ENCODE data around the gene SLAMF9. TPM values are rescaled to one million over a fixed set of nuclear protein-coding genes. Genes with fewer than 3 reads are reported as not detected.

SLAMF9 gene
- total RNA-seq, 1 donor from 2014 or later = not detected

- FAIRE-seq (no peak), DNase-seq (ENCODE audit: low spot score in 2 of 2) (no peak)
Observed at GRCh38 chr1:159947942-159948341, 6.1 kb downstream of the SLAMF9 start.

GRCh38 chr1:159946242-159947187, 7.5 kb downstream of the SLAMF9 start:
- DNase-seq (ENCODE audit: low spot score in 2 of 2) (no peak), FAIRE-seq (no peak)

- DNase-seq (ENCODE audit: low spot score in 2 of 2) (peak; percentile 72 to 85), FAIRE-seq (no peak)
Observed at GRCh38 chr1:159945483-159946241, 8.4 kb downstream of the SLAMF9 start, which contains the start of gene IGSF9. TSS of gene IGSF9 (minus strand) at chr1:159945613. CDS start at chr1:159943454, 2,159 bp downstream.

- FAIRE-seq = no peak
- DNase-seq (ENCODE audit: low spot score in 2 of 2) = peak in 1 of 2 donors; percentile 14
Observed at GRCh38 chr1:159944623-159945455, 9.2 kb downstream of the SLAMF9 start.

GRCh38 chr1:159943908-159944622, 10.0 kb downstream of the SLAMF9 start:
- FAIRE-seq = no peak

GRCh38 chr1:159943278-159943640, 10.8 kb downstream of the SLAMF9 start:
- FAIRE-seq (no peak), DNase-seq (ENCODE audit: low spot score in 2 of 2) (no peak)

More at GRCh38 chr1:159943908-159944622, 10.0 kb downstream of the SLAMF9 start:
- DNase-seq (ENCODE audit: low spot score in 2 of 2) = peak; percentile 10 to 24

GRCh38 chr1:159942632-159943277, 11.3 kb downstream of the SLAMF9 start:
- no peak for FAIRE-seq

GRCh38 chr1:159941591-159942560, 12.2 kb downstream of the SLAMF9 start:
- DNase-seq (ENCODE audit: low spot score in 2 of 2) = peak in 1 of 2 donors; percentile 10
- FAIRE-seq = no peak

More at GRCh38 chr1:159942632-159943277, 11.3 kb downstream of the SLAMF9 start:
- DNase-seq (ENCODE audit: low spot score in 2 of 2) = peak; percentile 20 to 32

GRCh38 chr1:159941141-159941540, 12.9 kb downstream of the SLAMF9 start:
- FAIRE-seq (no peak), DNase-seq (ENCODE audit: low spot score in 2 of 2) (no peak)

GRCh38 chr1:159940006-159940620, 13.9 kb downstream of the SLAMF9 start:
- FAIRE-seq (no peak), DNase-seq (ENCODE audit: low spot score in 2 of 2) (no peak)

GRCh38 chr1:159939678-159940002, 14.4 kb downstream of the SLAMF9 start:
- DNase-seq (ENCODE audit: low spot score in 2 of 2) = no peak
- no peak for FAIRE-seq

GRCh38 chr1:159938905-159939677, 14.9 kb downstream of the SLAMF9 start:
- FAIRE-seq (no peak), DNase-seq (ENCODE audit: low spot score in 2 of 2) (no peak)

GRCh38 chr1:159938211-159938852, 15.7 kb downstream of the SLAMF9 start:
- FAIRE-seq (no peak), DNase-seq (ENCODE audit: low spot score in 2 of 2) (no peak)

GRCh38 chr1:159937054-159937750, 16.8 kb downstream of the SLAMF9 start:
- no peak for DNase-seq (ENCODE audit: low spot score in 2 of 2)
- FAIRE-seq = no peak

- FAIRE-seq (no peak), DNase-seq (ENCODE audit: low spot score in 2 of 2) (peak; percentile 75 to 82)
Observed at GRCh38 chr1:159936273-159936904, 17.6 kb downstream of the SLAMF9 start.

Data from frontal cortex (tissue), 4 donors.